ENCODE results near the gene NAGA. TPM values are rescaled to one million over a fixed set of nuclear protein-coding genes. Genes with fewer than 3 reads are reported as not detected.

The NAGA gene
- total RNA-seq, 1 donor, result 39.5 TPM

DNA sequence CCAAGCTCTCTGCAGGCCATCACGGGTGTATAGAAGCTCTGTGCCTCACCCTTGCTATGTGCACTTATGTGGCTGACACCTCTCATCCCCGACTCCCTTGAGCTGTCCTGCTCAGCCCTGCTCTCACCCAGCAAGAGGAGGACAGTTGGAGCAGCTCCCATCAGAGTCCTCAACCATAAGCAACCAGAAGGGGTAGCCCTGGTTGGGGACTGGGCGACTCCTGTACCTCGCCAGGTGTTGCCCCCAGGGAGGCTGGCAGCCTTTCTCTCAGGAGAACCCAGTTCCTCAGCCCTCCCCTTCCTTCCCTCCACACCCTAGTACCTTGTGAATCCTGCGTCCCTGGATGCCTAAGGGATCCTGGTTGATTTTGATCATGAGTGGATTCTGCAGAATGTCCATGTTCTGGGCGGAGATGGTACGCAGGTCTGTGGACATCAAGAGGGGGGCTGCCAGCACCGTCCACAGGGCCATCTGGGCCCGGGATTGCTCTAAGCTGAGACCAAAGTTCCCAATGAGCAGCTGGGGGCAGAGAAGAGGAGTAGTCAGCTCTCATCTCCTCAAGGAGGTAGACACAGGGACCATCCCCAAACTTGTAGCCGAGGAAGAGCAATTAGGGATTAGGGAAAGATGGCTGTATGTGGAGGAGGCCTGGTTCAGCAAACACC, 8.0 kb downstream of the NAGA start:
- no peak for DNase-seq (ENCODE audit: low read depth)
- TF ChIP-seq, protein P1, sequence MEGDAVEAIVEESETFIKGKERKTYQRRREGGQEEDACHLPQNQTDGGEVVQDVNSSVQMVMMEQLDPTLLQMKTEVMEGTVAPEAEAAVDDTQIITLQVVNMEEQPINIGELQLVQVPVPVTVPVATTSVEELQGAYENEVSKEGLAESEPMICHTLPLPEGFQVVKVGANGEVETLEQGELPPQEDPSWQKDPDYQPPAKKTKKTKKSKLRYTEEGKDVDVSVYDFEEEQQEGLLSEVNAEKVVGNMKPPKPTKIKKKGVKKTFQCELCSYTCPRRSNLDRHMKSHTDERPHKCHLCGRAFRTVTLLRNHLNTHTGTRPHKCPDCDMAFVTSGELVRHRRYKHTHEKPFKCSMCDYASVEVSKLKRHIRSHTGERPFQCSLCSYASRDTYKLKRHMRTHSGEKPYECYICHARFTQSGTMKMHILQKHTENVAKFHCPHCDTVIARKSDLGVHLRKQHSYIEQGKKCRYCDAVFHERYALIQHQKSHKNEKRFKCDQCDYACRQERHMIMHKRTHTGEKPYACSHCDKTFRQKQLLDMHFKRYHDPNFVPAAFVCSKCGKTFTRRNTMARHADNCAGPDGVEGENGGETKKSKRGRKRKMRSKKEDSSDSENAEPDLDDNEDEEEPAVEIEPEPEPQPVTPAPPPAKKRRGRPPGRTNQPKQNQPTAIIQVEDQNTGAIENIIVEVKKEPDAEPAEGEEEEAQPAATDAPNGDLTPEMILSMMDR (IDR thresholded peaks at IDR 0.05; ENCODE audit: insufficient read depth, low read length), result no peak
- H3K4me3 ChIP-seq (ENCODE audit: low read depth, low read length), result no peak overlapping the region

DNA sequence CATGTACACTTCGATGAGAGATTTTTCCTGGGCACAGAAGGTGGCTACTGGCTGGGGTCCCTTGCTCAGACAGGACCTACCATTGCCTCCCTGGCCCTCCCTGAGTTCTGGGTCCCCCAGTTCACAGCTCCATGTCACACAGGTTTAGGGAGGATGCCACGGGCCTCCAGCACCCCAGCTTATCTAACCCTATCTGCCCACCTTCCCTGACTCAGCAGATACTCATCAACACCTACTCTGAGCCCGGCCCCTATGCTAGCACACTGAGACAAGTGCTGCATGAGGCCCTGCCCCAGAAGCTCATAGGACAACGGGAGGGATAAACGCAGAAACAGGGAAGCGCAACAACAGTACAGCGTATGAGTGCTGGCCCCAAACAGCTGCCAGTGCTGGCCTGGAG, 9.6 kb downstream of the NAGA start:
- TF ChIP-seq, protein P1 (IDR thresholded peaks at IDR 0.05; ENCODE audit: insufficient read depth, low read length), result no peak
- DNase-seq (ENCODE audit: low read depth), result no peak
- H3K4me3 ChIP-seq (ENCODE audit: low read depth, low read length), result no peak overlapping the region

DNA sequence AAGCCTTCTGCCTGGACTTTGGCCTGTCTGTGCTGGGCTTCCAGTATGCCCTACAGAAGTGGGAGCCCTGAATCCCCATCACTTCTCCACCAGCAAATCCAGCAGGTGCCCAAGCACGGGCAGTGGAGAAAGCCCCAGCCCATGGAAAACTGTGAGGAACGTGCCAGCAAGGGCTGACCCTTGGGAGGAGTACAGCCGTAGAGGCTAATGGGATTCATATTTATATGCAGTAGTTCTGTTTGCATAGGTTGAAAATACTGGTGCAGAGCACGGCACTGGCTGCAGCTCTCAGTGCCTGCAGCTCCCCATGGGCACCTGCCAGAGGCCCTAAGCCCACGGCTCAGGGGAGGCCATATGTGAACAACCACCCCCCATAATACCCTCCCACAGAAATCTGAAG, 10.1 kb downstream of the NAGA start:
- TF ChIP-seq, protein P1 (IDR thresholded peaks at IDR 0.05; ENCODE audit: insufficient read depth, low read length), result no peak
- no peak for DNase-seq (ENCODE audit: low read depth)
- H3K4me3 ChIP-seq (ENCODE audit: low read depth, low read length), result no peak overlapping the region

DNA sequence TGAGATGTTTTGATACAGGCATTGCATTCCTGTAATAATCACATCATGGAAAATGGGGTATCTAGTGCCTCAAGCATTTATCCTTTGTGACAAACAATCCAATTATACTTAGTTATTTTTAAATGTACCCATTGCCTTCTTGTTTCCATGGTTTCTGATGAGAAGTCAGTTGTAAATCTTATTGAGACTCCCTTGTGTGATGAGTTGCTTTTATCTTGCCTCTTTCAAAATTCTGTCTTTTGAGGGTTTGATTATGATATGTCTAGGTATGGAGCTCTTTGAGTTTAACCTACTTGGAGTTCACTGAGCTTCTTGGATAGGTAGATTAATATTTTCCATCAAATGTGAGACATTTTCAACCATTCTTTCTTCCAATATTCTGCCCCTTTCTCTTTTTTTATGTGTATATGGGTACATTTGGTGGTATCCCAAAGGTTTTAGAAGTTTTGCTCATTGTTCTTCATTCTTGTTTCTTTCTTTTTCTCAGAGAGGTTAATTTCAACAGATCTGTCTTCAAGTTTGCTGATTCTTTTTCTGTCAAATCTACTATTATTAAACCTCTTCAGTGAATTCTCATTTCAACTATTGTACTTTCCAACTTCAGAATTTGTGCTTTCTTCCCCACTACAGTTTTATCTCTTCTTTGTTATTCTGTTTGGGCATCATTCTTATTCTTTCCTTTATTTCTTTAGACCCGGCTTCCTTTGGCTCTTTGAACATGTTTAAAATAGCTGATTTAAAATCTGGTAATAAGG, 13.7 kb downstream of the NAGA start:
- H3K4me3 ChIP-seq (ENCODE audit: low read depth, low read length), result no peak overlapping the region
- TF ChIP-seq, protein P1 (IDR thresholded peaks at IDR 0.05; ENCODE audit: insufficient read depth, low read length), result no peak
- DNase-seq (ENCODE audit: low read depth), result no peak

DNA sequence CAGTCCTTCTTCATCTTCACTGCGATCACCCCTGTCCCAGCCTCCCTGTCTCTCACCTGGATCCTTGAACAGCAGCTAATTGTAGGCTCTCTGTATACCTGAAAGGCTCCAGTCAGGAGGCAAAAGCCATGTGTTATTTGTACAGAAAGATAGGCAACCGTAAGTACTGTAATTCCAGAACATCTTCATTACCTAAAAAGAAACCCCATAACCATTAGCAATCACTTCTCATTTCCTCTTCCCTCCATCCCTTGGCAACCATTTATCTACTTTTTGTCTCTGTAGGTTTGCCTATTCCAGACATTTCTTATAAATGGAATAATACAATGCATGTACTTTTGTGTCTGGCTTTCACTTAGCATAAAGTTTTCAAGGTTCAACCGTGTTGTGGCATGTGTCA, 17.8 kb downstream of the NAGA start:
- TF ChIP-seq, protein P1 (IDR thresholded peaks at IDR 0.05; ENCODE audit: insufficient read depth, low read length), result no peak
- no peak for DNase-seq (ENCODE audit: low read depth)
- H3K4me3 ChIP-seq (ENCODE audit: low read depth, low read length), result no peak overlapping the region

DNA sequence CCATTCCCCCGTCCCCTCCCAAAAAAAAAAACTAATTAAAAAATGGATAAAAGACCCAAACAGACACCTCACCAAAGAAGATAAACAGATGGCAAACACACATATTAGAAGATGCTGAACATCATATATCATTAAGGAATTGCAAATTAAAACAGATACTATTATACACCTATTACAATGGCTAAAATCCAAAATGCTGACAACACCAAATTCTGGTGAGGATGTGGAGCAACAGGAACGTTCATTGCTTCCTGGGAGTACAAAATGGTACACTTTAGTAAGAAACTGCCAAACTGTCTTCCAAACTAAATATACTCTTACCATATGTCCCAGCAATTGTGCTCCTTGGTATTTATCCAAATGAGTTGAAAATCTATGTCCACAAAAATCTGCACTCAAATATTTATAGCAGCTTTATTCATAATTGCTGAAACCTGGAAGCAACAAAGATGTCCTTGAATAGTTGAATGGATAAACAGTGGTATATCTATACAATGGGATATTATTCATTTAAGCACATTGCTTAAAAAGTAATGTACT, 19.9 kb downstream of the NAGA start:
- no peak for DNase-seq (ENCODE audit: low read depth)
- H3K4me3 ChIP-seq (ENCODE audit: low read depth, low read length), result no peak overlapping the region

More for the DNA sequence above, 19.9 kb downstream of the NAGA start:
- TF ChIP-seq, protein P1 (IDR thresholded peaks at IDR 0.05; ENCODE audit: insufficient read depth, low read length), result no peak
